Osteoblast (primary cell): ENCODE measurements around the gene NR0B2. TPM values are rescaled to one million over a fixed set of nuclear protein-coding genes. Genes with fewer than 3 reads are reported as not detected.

Experiments
- DNase-seq: peaks from one replicate; pipeline ENCODE4 v3.0.0; 2011; ENCODE audit warnings: low spot score, mixed read lengths; ENCODE audit not compliant: insufficient read length; ENCODE audit errors: missing footprints
- H2AFZ ChIP-seq: 2 replicates; pipeline ENCODE4 v1.6.0; 2011; ENCODE audit warnings: mild to moderate bottlenecking, low read length
- H3K27ac ChIP-seq: 2 replicates; pipeline ENCODE4 v1.5.1; 2011; ENCODE audit warnings: mild to moderate bottlenecking, low read depth, low read length, moderate library complexity
- H3K27me3 ChIP-seq: 2 replicates; pipeline ENCODE4 v1.6.0; 2012; ENCODE audit warnings: mild to moderate bottlenecking, control low read depth, inconsistent platforms, low read length, moderate library complexity; ENCODE audit not compliant: insufficient read depth
- H3K36me3 ChIP-seq: 2 replicates; pipeline ENCODE4 v1.5.1; 2011; ENCODE audit warnings: mild to moderate bottlenecking, low read length, control low read depth, moderate library complexity; ENCODE audit not compliant: insufficient read depth
- H3K4me1 ChIP-seq: 2 replicates; pipeline ENCODE4 v1.5.1; 2011; ENCODE audit warnings: mild to moderate bottlenecking, low read length, control low read depth, moderate library complexity; ENCODE audit not compliant: insufficient read depth
- H3K4me2 ChIP-seq: 2 replicates; pipeline ENCODE4 v1.6.0; 2011; ENCODE audit warnings: mild to moderate bottlenecking, low read length; ENCODE audit not compliant: insufficient read depth
- H3K4me3 ChIP-seq: fragments of 200-600 bp; sonication (generic); 3 replicates; pipeline ENCODE4 v1.5.1; 2012; ENCODE audit warnings: mild to moderate bottlenecking, low read length, inconsistent platforms; ENCODE audit not compliant: insufficient read depth
- H3K79me2 ChIP-seq: 2 replicates; pipeline ENCODE4 v1.6.0; 2012; ENCODE audit warnings: mild to moderate bottlenecking, low read length, control low read depth, inconsistent platforms; ENCODE audit not compliant: insufficient read depth
- H3K9me3 ChIP-seq: 2 replicates; pipeline ENCODE4 v1.5.1; 2011; ENCODE audit warnings: low read depth, low read length, control low read depth
- H4K20me1 ChIP-seq: 2 replicates; pipeline ENCODE4 v1.6.0; 2012; ENCODE audit warnings: mild to moderate bottlenecking, low read length, control low read depth; ENCODE audit not compliant: insufficient read depth
- CTCF ChIP-seq: IDR thresholded peaks from 2 replicates; pipeline ENCODE4 v1.5.1; 2011; ENCODE audit warnings: mild to moderate bottlenecking, low read depth, low read length, moderate library complexity; ENCODE audit errors: extremely low read depth
- total RNA-seq: library from RNA; depleted of rRNA; stranded (reverse); fragments of >200 nt; gene quantifications from 2 replicates; pipeline ENCODE4 v1.2.3, GENCODE V29; 2012

Gene NR0B2
- total RNA-seq, 1 donor = not detected

GRCh38 chr1:26900815-26901511, 12.8 kb downstream of the NR0B2 start:
- H3K9me3 ChIP-seq = no peaks in the 10 kb centered on the region
- peak overlapping the region; percentile 82 for H3K27ac ChIP-seq
- peak overlapping the region; percentile 98 for H3K4me3 ChIP-seq
- H3K79me2 ChIP-seq = peaks cover 40% of the 10 kb centered on the region
- H2AFZ ChIP-seq = peak overlapping the region; percentile 86
- H3K4me2 ChIP-seq = peak overlapping the region; percentile 99
- peaks cover 16% of the 10 kb centered on the region for H3K4me1 ChIP-seq
- no peak for DNase-seq
- H4K20me1 ChIP-seq = no peaks in the 10 kb centered on the region
- H3K36me3 ChIP-seq = peaks cover 15% of the 10 kb centered on the region
- H3K27me3 ChIP-seq = no peaks in the 10 kb centered on the region
- TF ChIP-seq CTCF = no peak

GRCh38 chr1:26900001-26900814, 13.6 kb downstream of the NR0B2 start, which contains the start of gene GPATCH3:
TSS of gene GPATCH3 (minus strand) at chr1:26900467. CDS start at chr1:26900442, 25 bp downstream.
- no peaks in the 10 kb centered on the region for H3K27me3 ChIP-seq
- peaks cover 45% of the 10 kb centered on the region for H3K79me2 ChIP-seq
- H2AFZ ChIP-seq = peak within 1 kb of the TSS; percentile 86
- peaks cover 16% of the 10 kb centered on the region for H3K4me1 ChIP-seq
- peak; percentile 95 for DNase-seq
- H3K4me3 ChIP-seq = peak within 1 kb of the TSS; percentile 98
- peak within 1 kb of the TSS; percentile 82 for H3K27ac ChIP-seq
- H3K9me3 ChIP-seq = no peaks in the 10 kb centered on the region
- peaks cover 17% of the 10 kb centered on the region for H3K36me3 ChIP-seq
- H4K20me1 ChIP-seq = no peaks in the 10 kb centered on the region
- TF ChIP-seq CTCF = no peak
- peak within 1 kb of the TSS; percentile 99 for H3K4me2 ChIP-seq

- Histone ChIP-seq H3K4me3 (no peak overlapping the region), H3K27me3 (no peaks in the 10 kb centered on the region), H2AFZ (no peak overlapping the region), H3K9me3 (no peaks in the 10 kb centered on the region), H3K4me2 (no peak overlapping the region), H3K79me2 (peaks cover 57% of the 10 kb centered on the region), H3K36me3 (peaks cover 39% of the 10 kb centered on the region), H4K20me1 (no peaks in the 10 kb centered on the region), H3K27ac (no peak overlapping the region), H3K4me1 (peaks cover 16% of the 10 kb centered on the region)
- DNase-seq = no peak
- TF ChIP-seq CTCF = no peak
Measured at GRCh38 chr1:26897351-26897750, 16.4 kb downstream of the NR0B2 start.

GRCh38 chr1:26894263-26894662, 19.5 kb downstream of the NR0B2 start:
- Histone ChIP-seq H4K20me1 (peaks cover 3% of the 10 kb centered on the region), H2AFZ (no peak overlapping the region), H3K36me3 (peaks cover 43% of the 10 kb centered on the region), H3K79me2 (peaks cover 52% of the 10 kb centered on the region), H3K9me3 (no peaks in the 10 kb centered on the region), H3K4me2 (no peak overlapping the region), H3K4me1 (peaks cover 9% of the 10 kb centered on the region), H3K27me3 (no peaks in the 10 kb centered on the region), H3K27ac (no peak overlapping the region), H3K4me3 (no peak overlapping the region)
- no peak for TF ChIP-seq CTCF
- DNase-seq = no peak
